ENCODE results near the gene SLC35F4. TPM values are rescaled to one million over a fixed set of nuclear protein-coding genes. Genes with fewer than 3 reads are reported as not detected.

Gene SLC35F4
- total and polyA plus RNA-seq, 10 of the 15 experiments (the other 5 are each of a cell fraction or from before 2014, with no cell fraction given): 0.06 to 0.30 TPM; not detected in 8

GRCh38 chr14:57820581-57820980, 45.3 kb downstream of the SLC35F4 start:
- Histone ChIP-seq H3K27ac (ENCODE audit: control insufficient read depth, insufficient read depth) (no peak overlapping the region), H3K4me3 (no peak overlapping the region), H3K4me2 (ENCODE audit: control insufficient read depth, insufficient read depth) (no peak overlapping the region), H4K20me1 (ENCODE audit: control insufficient read depth, insufficient read depth) (no peaks in the 10 kb centered on the region), H3K79me2 (ENCODE audit: control insufficient read depth, insufficient read depth, low read length) (no peaks in the 10 kb centered on the region), H3K9ac (ENCODE audit: control insufficient read depth, insufficient read depth, low read length) (no peak overlapping the region), H3K9me3 (replicated peaks; ENCODE audit: control insufficient read depth, insufficient read depth, low read length) (no peaks in the 10 kb centered on the region), H3K27me3 (replicated peaks in 1 of 2; ENCODE audit: control insufficient read depth in 2 of 2, insufficient read depth in 2 of 2, low read length in 1 of 2) (no peaks in the 10 kb centered on the region), H3K4me1 (ENCODE audit: control insufficient read depth, insufficient read depth, low read length) (no peaks in the 10 kb centered on the region), H2AFZ (ENCODE audit: control insufficient read depth, low read depth, low read length) (no peak overlapping the region), H3K36me3 (ENCODE audit: control insufficient read depth in 2 of 2, insufficient read depth in 2 of 2, low read length in 1 of 2) (no peaks in the 10 kb centered on the region)
- ATAC-seq: no peak
- SMC1A ChIA-PET (ENCODE audit: uncharacterized antibody, unreplicated experiment): no interaction called here
- in situ Hi-C loops (cut with MboI): no loop called here
- CTCF ChIA-PET: interaction anchor here (1.1 kb wide), 1 partner anchor 12 kb away, joined by 3 read pairs; no protein-coding TSS in a partner anchor
- no peak for FAIRE-seq
- DNase-seq (ENCODE audit: low read depth, low spot score): no peak
- intact Hi-C loops (cut with micrococcal nuclease; ENCODE audit: unreplicated experiment): no loop called here
- POLR2A ChIA-PET: no interaction called here
- RAD21 ChIA-PET (ENCODE audit: unreplicated experiment): no interaction called here
- whole genome bisulfite sequencing (ENCODE audit: insufficient coverage, insufficient replicate concordance, low lambda C conversion rate, missing lambda C conversion rate): 46% methylated on average over 2 of the region's 2 CpGs
- BruUV-seq (replicated peaks): no TSS peak
- TF ChIP-seq E4F1 (IDR thresholded peaks at IDR 0.05; ENCODE audit: borderline replicate concordance, partially characterized antibody) (no peak), FOXK2 (IDR thresholded peaks at IDR 0.05) (no peak), SREBF1 (IDR thresholded peaks at IDR 0.05; ENCODE audit: low read length) (no peak), RCOR1 (conservative IDR thresholded peaks at IDR 0.05; ENCODE audit: low read depth, low read length) (no peak), ZNF687 (IDR thresholded peaks at IDR 0.05) (no peak), NFIC (IDR thresholded peaks at IDR 0.05; ENCODE audit: low read depth, low read length) (no peak), TBL1XR1 (IDR thresholded peaks at IDR 0.05; ENCODE audit: low read depth, low read length) (no peak), YY1 (IDR thresholded peaks at IDR 0.05; ENCODE audit: low read depth, low read length) (no peak), PML (IDR thresholded peaks at IDR 0.05; ENCODE audit: low read length) (no peak), BACH1 (IDR thresholded peaks at IDR 0.05; ENCODE audit: borderline replicate concordance) (no peak), CBX3 (IDR thresholded peaks at IDR 0.05; ENCODE audit: borderline replicate concordance, low read depth) (no peak), POU2F2 (IDR thresholded peaks at IDR 0.05; ENCODE audit: borderline replicate concordance, low read depth, low read length) (no peak), LARP7 (IDR thresholded peaks at IDR 0.05) (no peak), E2F4 (IDR thresholded peaks at IDR 0.05; ENCODE audit: low read depth, low read length) (no peak), ZNF622 (IDR thresholded peaks at IDR 0.05) (no peak), HDAC6 (IDR thresholded peaks at IDR 0.05; ENCODE audit: unreplicated experiment) (no peak)
